ENCODE results near the gene PRKACB. TPM values are rescaled to one million over a fixed set of nuclear protein-coding genes. Genes with fewer than 3 reads are reported as not detected.
"Not testable (repeated sequence)": the region's sequence is repeated elsewhere in the genome, so short reads cannot be mapped to it uniquely, and the experiment has no call there.

PRKACB gene
- 10.0 and 14.6 TPM in 2 replicates for total RNA-seq

DNA sequence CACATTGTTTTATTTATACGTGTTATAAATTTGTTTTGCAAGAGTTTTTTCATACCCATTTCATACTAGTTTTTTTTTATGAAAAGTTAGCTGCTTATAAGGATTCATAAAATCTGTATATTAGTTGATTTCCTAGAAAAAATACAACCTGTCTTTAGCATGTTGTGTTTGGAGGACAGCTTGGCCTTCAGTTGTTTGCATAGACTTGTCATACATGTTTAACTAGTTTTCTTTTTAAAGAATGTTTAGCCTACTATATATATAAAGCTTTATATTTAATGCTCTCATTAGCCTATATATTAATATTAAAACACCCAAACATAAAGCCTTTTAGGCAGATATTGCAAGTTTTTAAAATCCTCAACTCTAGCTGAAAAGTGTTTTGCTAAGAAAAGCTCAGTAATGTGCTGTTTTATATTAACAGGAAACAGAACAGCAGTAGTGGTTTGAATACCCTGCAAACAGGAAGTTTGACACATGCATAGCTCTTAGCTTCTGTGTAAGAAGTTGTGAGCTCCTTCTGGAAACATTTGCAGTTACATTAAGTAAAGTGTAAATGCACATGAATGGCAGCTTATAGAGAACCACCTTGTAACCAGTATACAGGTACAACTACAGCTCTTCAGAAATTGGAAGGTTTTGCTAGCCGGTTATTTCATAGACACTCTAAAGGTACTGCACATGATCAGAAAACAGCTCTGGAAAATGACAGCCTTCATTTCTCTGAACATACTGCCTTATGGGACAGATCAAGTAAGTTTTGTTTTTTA lies at the start of gene PRKACB:
Gene PRKACB, plus strand, starts transcription at position 476 of the 770 bp plus-strand sequence. Its CDS starts 91 bp downstream, at position 567.
- DNase-seq (ENCODE audit: low read depth in 2 of 2), result peak; percentile 3 to 85

DNA sequence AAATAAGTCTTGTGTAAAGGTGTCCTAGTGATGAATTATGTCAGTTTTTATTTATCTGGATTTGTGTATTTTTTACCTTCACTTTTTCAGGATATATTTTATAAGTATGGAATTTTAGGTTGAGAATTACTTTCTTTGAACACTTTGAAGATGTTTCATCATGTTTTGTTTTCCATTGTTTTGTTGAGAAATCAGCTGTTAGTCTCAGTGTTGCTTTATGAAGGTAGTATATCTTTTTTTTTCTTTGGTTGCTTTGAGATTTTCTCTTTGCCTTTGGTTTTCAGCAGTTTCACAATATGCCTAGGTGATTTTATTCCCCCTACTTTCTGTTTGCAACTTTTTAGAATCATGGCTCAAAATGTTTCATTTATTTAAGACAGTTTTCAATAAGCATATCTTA lies 48.8 kb upstream of the PRKACB start:
- no peak for DNase-seq (ENCODE audit: low read depth in 2 of 2)

GRCh38 chr1:84096176-84096575 lies 47.9 kb upstream of the PRKACB start:
- no peak for DNase-seq (ENCODE audit: low read depth in 2 of 2)

DNA sequence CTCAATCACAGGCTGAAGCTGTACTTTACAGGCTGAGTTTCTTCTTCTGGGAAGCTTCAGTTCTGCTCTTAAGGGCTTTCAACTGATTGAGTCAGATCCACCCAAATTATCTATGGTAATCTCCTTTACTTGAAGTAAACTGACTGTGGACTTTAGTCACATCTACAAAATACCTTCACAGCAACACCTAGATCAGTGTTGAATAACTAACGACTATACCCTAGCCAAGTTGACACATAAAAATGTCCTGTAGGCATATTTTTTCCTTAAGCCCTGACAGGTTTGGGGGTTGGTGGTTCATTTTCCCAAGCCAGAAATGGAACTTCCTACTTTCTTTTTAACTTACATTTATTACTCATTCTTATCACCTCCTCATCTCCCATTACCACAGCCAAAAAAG lies 42.9 kb upstream of the PRKACB start:
- DNase-seq (ENCODE audit: low read depth in 2 of 2), result no peak

GRCh38 chr1:84103197-84103992 lies 40.7 kb upstream of the PRKACB start:
- DNase-seq (ENCODE audit: low read depth in 2 of 2), result peak; percentile 30 to 87

DNA sequence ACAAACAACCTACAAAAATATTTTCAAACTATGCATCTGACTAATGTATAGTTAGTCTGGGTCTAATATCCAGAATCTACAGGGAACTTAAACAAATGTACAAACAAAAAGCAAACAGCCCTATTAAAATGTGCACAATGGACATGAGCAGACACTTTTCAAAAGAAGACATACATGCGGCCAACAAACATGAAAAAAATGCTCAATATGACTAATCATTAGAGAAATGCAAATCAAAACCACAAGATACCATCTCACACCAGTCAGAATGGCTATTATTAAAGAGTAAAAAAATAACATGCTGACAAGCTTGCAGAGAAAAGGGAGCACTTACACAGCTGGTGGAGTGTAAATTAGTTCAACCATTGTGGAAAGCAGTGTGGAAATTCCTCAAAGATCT lies 36.5 kb upstream of the PRKACB start:
- not testable (repeated sequence) for DNase-seq (ENCODE audit: low read depth in 2 of 2)

DNA sequence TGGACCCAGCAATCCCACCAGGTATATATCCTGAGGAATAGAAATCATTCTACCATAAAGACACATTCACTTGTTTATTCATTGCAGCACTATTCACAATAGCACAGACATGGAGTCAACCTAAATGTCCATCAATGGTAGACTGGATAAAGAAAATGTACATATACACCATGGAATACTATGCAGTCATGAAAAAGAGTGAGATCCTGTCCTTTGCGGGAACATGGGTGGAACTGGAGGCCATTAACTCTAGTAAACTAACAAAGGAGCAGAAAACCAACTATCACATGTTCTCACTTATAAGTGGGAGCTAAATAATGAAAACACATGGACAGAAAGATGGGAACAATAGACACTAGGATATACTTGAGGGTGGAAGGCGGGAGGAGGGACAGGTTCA lies 36.1 kb upstream of the PRKACB start:
- no peak for DNase-seq (ENCODE audit: low read depth in 2 of 2)

- DNase-seq (ENCODE audit: low read depth in 2 of 2), result no peak
These were observed 35.0 kb upstream of the PRKACB start for GRCh38 chr1:84108900-84109578.

- DNase-seq (ENCODE audit: low read depth in 2 of 2), result no peak
These were observed 33.4 kb upstream of the PRKACB start for GRCh38 chr1:84110629-84111028.

DNA sequence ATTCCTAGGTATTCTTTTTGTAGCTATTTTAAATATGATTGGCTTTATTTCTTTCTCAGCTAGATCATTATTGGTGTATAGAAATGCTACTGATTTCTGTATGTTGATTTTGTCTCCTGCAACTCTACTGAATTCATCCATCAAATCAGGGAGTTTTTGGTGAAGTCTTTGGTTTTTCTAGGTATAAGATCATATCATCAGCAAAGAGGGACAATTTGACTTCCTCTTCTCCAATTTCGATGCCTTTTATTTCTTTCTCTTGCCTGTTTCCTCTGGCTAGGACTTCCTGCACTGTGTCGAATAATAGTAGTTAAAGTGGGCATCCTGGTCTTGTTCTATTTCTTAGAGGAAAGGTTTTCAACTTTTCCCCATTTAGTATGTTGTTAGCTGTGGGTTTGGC lies 27.5 kb upstream of the PRKACB start:
- no peak for DNase-seq (ENCODE audit: low read depth in 2 of 2)

DNA sequence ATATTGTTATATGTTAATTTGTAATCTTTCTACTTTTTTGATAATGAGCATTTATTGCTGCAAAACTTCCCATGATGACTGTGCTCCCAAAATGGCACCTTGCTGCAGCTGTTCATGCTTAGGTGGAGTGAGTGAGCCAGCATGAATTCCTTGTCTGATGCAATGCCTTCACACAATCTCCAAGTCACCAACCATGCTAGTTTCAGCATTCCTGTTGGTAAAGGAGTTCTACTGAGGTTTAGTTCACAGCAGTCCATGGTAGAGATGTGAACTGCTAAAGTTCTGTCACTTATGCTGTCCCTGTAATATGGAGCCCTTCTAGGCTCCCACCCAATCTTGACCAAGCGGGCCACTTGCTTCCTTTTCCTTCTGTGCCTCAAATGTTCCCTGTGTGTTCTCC lies 26.2 kb upstream of the PRKACB start:
- DNase-seq (ENCODE audit: low read depth in 2 of 2), result no peak

DNA sequence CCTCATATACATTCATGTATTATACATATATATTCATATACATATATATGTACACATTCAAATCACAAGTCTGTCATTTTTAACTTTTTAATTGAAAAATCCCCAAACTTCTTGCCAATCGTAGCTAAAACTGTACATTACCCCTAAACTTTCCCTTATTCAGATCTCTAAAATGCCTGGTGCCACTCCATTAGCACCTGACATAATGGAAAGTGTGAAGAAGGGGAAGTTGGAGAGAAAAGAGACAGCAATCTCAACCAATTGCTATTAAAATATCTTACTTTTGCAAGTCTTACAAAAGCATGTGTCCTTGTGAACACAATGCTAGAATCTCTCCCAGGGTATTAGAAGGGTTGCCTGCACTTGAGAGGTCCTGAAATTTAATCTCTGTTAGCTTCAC lies 22.7 kb upstream of the PRKACB start:
- DNase-seq (ENCODE audit: low read depth in 2 of 2), result no peak

- peak; percentile 41 to 70 for DNase-seq (ENCODE audit: low read depth in 2 of 2)
These were observed 21.2 kb upstream of the PRKACB start for GRCh38 chr1:84122780-84123382.

- no peak for DNase-seq (ENCODE audit: low read depth in 2 of 2)
These were observed 10.6 kb upstream of the PRKACB start for GRCh38 chr1:84133479-84133878.

DNA sequence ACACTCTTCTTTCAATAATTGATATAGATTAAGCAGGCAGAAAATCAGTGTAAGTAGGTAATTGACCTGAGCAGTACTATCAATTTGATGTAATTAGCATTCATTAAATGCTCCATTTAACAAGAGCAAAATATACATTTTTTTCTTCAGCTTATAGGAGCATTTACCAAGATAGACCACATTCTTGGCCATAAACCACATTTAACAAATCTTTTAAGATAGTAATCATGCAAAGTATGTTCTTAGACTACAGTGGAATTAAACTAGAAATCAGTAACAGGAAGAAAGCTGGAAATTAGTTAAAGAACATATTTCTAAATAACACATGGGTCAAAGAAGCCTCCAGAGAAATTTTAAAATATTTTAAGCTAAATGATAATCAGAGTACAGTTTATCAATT lies 8.7 kb upstream of the PRKACB start:
- no peak for DNase-seq (ENCODE audit: low read depth in 2 of 2)

GRCh38 chr1:84141182-84142003 lies 2.7 kb upstream of the PRKACB start:
- peak; percentile 5 to 32 for DNase-seq (ENCODE audit: low read depth in 2 of 2)

DNA sequence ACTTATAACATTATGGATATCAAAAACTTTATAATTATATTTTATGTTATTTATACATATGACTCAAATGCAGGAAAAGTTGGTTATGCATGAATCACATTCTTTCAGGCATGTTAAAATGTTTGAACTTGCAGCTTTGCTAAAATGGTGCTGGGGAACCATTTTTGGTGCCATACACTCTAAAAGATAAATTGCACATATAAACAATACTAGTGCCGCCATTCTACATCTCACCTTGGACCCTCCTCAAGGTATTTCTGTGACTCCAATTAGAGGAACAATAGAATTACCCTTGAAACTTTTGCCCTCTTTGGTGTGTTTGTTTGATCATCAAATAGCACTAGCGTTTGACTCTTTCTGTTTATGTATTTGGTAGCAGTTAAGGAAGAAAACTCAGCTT lies 997 bp downstream of the PRKACB start:
- peak in 1 of 2 donors; percentile 52 for DNase-seq (ENCODE audit: low read depth in 2 of 2)

DNA sequence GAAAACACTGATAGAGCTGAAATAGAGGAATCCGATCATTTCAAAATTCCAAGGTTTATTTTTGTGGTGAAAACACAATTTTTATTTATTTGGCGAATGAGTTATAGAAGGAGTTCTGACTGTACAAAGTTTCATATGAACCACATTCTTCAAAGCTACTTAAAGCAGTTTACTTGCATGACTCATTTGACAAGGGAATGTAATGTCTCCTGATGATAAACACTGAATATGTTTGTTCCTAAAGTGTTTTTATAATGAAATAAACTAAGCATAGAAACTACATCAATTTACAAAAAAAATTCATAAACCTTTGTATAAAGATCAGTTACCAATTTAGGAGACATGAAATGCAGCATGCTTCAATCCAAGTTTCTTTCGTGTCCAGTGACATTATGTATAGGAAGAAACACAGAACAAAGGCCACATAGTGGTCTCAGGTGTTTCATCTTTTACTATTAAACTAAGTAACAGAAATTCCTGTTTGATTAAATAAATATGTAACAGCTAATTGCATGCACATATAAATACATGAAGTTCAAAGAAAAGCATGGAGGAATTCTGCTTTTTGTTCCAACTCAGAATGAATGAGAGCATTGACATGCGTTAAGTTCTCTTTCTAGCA lies 2.5 kb downstream of the PRKACB start:
- DNase-seq (ENCODE audit: low read depth in 2 of 2), result peak in 1 of 2 donors; percentile 55

DNA sequence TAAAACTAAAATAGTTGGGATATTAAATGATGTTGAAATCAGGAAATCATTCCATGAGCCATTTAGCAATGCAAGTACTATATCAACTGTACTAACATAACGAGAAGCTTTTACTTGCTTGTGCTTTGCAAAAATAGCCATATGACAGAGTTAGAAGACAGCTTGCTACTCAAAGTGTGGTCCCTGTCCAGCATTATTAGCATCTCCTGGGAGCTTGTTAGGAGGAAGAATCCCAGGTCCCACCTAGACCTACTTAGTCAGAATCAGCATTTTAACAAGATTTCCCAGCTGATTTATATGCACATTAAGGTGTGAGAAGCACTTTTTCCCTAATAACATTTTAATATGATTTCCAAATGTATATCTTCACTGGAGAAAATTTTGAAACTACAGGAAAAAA lies 4.7 kb downstream of the PRKACB start:
- no peak for DNase-seq (ENCODE audit: low read depth in 2 of 2)

- no peak for DNase-seq (ENCODE audit: low read depth in 2 of 2)
These were observed 8.6 kb downstream of the PRKACB start for GRCh38 chr1:84152649-84153056.
